Hair follicular keratinocyte (primary cell): ENCODE measurements around the gene TOPORS. TPM values are rescaled to one million over a fixed set of nuclear protein-coding genes. Genes with fewer than 3 reads are reported as not detected.

Experiments used
- total RNA-seq: library from RNA; depleted of rRNA; stranded (reverse); fragments of >200 nt; gene quantifications from 2 replicates; pipeline ENCODE4 v1.2.3, GENCODE V29; 2015

TOPORS gene
- 14.5 and 14.6 TPM in 2 replicates for total RNA-seq

GRCh38 chr9:32552172-32552872 lies at the start of gene TOPORS, which contains the start of gene SMIM27:
Gene TOPORS, minus strand, starts transcription at chr9:32552586. Its CDS starts 150 bp downstream, at chr9:32552436.
Gene SMIM27, plus strand, starts transcription at chr9:32552327. Its CDS starts 108 bp downstream, at chr9:32552435.

GRCh38 chr9:32572900-32573523 lies 20.6 kb upstream of the TOPORS start, which contains the start of gene NDUFB6:
Gene NDUFB6, minus strand, starts transcription at chr9:32573159. Its CDS starts 99 bp downstream, at chr9:32573060.

GRCh38 chr9:32526041-32526706 lies 26.2 kb downstream of the TOPORS start, which contains the start of gene RIGI:
Gene RIGI, minus strand, starts transcription at chr9:32526196. Its CDS starts 30 bp downstream, at chr9:32526166.

Other genes with a start within 250 kb of the TOPORS start
- gene ACO1, start 167.9 kb downstream of the TOPORS start, total RNA-seq = 30.2 and 32.9 TPM in 2 replicates
- 5.0 and 6.4 TPM in 2 replicates for gene RIGI, start 26.4 kb downstream of the TOPORS start, total RNA-seq
- gene SMIM27, start 259 bp downstream of the TOPORS start, total RNA-seq = 2.8 and 9.4 TPM in 2 replicates
- 70.0 and 94.7 TPM in 2 replicates for gene NDUFB6, start 20.6 kb upstream of the TOPORS start, total RNA-seq
- gene TAF1L, start 83.1 kb upstream of the TOPORS start, total RNA-seq = not detected in 2 replicates
- not detected in 2 replicates for gene TMEM215, start 231.0 kb upstream of the TOPORS start, total RNA-seq